Activated CD4-positive, alpha-beta T cell treated with anti-CD3 and anti-CD28 coated beads, Interleukin-2, Interleukin-4, amounts not matched to agents 100 ng/mL and 50 ng/mL, durations not matched to agents 16 hours and 8 hours (primary cell): Measurements from ENCODE around the gene TBCD.

ENCODE experiments used
- DNase-seq: peaks from one replicate; pipeline ENCODE4 v3.0.0-alpha.2; 2020; ENCODE audit warnings: low spot score

The TBCD gene

DNA sequence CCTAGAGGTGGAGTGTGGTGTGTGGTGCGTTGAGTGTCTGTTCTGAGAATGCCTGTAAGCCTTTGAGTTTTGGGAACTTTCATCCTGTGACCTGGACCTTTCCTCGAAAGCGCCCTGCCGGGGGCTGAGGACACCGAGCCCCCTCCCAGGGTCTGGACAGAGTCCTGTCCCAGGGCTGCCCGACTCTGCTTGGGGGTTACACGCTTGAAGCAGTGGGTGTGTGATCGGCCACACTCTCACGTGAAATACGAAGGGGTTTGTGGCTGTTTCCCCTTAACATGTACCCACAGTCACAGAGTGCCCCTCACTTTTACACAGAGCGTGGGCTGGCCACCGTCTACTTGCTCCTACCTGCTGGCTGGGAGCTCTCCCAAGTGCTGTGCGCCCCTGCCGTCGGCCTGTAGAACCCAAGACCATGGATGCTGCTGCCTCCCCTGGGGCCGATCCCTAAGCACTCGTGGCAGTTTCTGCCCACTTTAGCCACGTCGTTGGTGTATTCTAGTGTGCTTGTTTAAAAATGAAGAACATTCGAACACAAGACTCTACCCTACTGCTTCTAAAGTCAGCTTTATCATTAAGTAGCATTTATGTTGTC, 81.1 kb downstream of the TBCD start:
- no peak for DNase-seq

- DNase-seq: no peak
Observed at GRCh38 chr17:82835122-82835521, 83.3 kb downstream of the TBCD start.

- DNase-seq: no peak
Observed at GRCh38 chr17:82835766-82836512, 84.1 kb downstream of the TBCD start.

- no peak for DNase-seq
Observed at GRCh38 chr17:82836823-82837357, 85.0 kb downstream of the TBCD start.

GRCh38 chr17:82837586-82838320, 85.9 kb downstream of the TBCD start:
- DNase-seq: no peak

GRCh38 chr17:82838386-82839063, 86.7 kb downstream of the TBCD start:
- DNase-seq: no peak

- no peak for DNase-seq
Observed at GRCh38 chr17:82839617-82840292, 87.9 kb downstream of the TBCD start, which contains the start of gene ZNF750. ZNF750 (minus strand) TSS chr17:82840022; CDS start chr17:82832454, 7,568 bp downstream.

- no peak for DNase-seq
Observed at GRCh38 chr17:82840431-82840831, 88.6 kb downstream of the TBCD start.

DNA sequence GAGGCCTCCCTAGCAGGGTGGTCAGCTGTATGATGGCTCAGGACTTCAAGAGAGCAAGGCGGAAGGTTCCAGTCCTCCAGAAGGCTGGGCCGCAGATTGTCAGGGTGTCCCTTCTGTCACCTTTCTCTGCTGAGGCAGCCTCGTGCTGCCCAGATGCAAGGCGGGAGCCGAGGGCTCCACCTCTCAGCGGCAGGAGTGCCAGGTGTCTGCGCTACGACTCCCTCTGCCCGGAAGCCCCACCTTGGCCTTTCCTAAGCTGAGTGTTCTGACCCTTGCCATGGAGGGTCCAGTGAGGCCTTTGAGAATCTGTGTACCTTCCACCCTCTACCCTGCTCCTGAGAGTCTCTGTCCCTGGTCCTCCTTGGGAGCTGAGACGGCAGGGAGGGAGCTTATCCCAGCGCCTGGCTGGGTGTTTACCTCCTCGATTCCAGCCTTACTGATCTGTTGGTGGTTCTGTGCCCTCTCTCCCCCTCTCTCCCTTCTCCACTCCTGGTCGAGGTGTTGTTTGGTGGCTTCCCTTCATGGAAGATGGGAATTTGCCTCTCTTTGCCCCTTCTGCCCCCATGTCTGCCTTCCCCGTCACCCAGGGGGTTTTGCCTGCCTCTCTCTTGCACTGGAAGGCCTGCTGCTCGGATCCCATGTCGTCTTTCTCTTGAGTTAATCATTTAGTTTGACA, 90.2 kb downstream of the TBCD start:
- no peak for DNase-seq

DNA sequence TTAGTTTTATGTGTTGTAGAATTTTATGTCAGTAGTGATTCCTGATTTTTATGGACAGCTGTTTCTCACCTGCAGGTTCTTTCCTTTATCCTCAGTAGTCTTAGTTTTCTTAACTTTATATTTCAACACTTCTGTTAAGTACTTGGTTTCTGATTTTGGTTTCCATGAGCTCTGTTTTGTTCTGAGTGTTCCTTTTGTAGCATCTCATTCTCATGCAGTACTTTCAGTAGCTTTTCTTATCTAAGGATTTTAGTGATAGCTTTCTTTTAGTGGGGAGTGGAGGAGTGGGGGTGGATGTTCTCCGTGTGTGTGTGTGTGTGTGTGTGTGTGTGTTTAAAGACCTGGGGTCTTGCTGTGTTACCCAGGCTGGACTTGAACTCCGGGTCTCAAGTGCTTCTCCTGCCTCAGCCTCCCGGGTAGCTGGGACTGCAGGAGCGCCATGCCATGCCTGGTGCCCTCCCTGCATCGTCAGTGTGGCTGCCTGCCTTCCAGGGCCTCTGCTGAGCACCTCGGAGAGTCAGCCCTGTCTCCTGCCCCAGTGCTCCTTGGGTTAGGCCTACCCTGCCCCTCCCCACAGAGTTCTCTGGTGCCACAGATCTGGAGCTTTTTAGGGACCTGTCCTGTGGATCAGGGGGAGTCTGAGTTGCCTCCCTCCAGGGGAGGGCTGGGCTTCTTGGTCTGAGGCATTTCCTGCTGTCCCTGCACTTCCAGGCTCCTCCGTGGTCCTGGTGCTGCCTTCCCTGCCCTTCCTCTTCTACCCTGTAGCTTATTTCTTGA, 92.2 kb downstream of the TBCD start:
- DNase-seq: no peak

DNA sequence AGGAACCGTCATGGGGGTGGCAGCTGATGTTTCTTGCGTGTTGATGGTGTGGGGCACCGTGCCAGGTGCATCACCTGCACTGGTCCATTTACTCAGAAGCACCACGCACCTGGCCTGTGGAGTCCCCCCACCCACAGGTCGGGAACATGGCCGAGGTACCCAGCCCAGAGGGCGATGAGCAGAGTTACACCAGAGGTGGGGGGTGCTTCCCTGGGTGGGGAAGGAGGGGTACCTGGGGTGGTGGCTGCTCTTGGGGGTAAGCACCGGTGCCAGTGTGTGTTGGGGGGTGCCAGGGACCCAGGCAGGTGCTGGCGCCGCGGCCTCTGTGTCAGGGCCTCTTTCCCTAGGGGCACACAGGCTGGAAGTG, 92.9 kb downstream of the TBCD start:
- no peak for DNase-seq

DNA sequence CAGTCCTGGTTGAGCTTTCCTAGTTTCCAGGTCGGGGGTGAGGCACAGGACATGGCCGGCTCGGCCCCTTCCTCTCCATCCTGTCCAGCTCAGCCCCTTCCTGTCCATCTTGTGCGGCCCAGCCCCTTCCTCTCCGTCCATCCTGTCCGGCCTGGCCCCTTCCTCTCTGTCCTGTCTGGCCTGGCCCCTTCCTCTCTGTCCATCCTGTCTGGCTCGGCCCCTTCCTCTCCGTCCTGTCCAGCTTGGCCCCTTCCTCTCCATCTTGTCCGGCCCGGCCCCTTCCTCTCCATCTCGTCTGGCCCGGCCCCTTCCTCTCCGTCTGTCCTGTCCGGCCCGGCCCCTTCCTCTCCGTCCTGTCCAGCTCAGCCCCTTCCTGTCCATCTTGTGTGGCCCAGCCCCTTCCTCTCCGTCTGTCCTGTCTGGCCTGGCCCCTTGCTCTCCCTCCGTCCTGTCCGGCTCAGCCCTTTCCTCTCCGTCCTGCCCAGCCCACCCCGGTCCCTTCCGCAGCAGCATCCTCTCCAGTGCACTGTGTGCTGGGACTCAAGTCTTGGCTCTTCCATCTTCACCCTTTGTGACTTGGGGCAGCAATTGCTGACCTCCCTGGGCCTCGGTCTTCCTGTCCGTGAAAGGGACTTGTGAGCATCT, 93.4 kb downstream of the TBCD start:
- DNase-seq: no peak

DNA sequence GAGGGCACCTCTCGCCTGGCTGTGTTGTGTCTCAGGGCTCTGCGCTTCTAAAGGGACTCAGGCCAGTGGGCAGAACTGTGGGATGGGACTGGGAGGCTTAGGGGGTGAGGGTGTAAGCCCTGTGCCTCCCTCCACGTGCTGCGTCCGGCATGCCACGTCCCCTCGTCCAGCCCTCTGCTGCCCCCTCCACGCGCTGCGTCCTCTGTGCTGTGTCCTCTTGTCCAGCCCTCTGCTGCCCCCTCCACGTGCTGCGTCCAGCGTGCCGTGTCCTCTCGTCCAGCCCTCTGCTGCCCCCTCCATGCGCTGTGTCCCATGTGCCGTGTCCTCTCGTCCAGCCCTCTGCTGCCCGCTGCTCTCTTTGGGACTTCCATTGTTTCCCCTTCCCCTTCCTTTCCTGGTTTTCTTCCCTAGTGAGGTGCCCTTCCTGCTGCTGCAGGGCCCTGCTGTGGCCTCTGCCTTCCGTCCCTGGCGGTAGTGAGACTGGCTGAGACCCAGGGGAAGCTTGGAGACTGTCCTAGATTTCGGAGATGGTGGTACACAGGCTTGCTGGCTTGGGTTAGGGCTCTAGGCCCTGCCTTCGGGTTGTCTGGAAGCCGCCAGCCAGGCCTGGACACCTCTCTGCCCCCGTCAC, 94.3 kb downstream of the TBCD start:
- DNase-seq: no peak

DNA sequence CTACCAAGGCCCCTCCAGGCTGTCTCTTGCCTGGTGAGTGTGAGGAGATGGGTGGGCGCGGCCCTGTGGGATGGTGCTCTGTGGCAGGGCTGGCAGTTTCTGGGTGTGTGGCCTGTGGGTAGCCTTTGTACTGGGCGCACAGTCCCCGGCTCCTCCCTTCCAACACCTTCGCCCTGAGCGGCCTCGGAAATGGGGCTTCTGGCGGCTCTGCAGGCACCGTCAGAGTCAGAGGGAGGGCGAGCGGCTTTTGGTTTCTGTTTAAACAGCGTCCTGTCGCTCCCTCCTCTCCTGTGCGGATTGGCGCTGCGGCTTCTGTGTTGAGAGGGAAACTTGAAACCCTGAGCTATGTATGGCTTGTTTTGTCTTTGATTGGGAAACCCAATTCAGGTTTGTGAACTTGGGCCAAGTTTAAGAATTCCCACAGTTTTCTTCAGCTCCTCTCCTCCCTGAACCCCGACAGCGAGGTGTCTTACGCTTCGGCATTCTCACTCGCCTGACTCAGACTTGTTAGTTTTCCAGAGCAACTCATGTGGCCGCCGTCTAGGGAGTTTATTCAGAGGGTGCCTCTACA, 96.2 kb downstream of the TBCD start:
- DNase-seq: peak; percentile 24

- DNase-seq: no peak
Observed at GRCh38 chr17:82849076-82849945, 97.4 kb downstream of the TBCD start.

DNA sequence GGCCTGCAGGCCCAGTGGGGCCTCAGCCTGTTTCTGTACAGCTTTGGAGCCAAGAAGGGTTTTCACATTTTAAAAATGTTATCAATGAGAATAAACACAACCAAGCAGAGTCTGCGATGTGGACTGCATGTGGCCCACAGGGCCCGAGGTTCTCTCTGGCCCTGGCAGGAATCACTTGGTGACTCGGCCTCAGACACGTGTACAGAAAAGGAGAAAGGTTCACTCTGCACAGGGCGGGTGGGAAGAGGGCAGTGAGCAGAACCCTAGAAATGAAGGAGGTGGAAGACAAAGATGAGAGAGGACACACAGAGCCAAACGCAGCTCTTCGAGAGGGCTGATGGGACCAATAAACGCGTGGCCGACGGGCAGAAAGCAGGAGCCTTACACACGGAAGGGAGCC, 99.5 kb downstream of the TBCD start:
- no peak for DNase-seq

DNA sequence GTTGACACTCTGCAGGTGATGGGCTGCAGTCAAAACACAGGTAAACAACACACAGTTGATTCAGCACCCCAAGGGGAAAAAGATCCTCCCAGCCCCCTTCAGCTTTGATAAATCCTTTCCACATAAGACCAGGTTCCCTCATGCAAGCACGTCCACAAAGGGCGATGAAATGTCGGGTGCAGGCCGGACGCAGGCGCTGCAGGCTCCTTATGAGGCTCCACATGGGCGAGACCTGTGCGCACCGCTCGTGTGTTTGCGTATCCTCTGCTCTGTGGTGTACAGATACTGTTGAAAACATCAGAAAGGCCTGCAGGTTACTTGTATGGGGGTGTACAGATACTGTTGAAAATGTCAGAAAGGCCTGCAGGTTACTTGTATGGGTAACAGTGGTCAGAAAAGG, 102.4 kb downstream of the TBCD start:
- DNase-seq: no peak

- no peak for DNase-seq
Observed at GRCh38 chr17:82856361-82856760, 104.5 kb downstream of the TBCD start.
